Transverse colon (tissue), 3 donors: ENCODE data around the gene NUDCD2.

ENCODE experiments used
- CTCF ChIP-seq, 5 experiments: fragments of 200-600 bp in 3 of 5; fragments of 450-650 bp in 2 of 5; sonication (generic) in 3 of 5; IDR thresholded peaks; 1 replicate in 2 of 5; 2 replicates in 3 of 5; pipeline ENCODE4 v1.5.1; 2016 to 2017; ENCODE audit warnings: antibody characterized with exemption in 5 of 5, inconsistent platforms in 3 of 5, mild to moderate bottlenecking in 2 of 5, moderate library complexity in 1 of 5
- EP300 ChIP-seq: sonication (generic); formaldehyde crosslinking; IDR thresholded peaks from one replicate; pipeline ENCODE4 v1.6.1; 2017; ENCODE audit warnings: antibody characterized with exemption, low read depth
- POLR2A ChIP-seq: fragments of 450-650 bp; IDR thresholded peaks from one replicate; pipeline ENCODE4 v1.6.1; 2016; ENCODE audit warnings: antibody characterized with exemption, mild to moderate bottlenecking, moderate library complexity

DNA sequence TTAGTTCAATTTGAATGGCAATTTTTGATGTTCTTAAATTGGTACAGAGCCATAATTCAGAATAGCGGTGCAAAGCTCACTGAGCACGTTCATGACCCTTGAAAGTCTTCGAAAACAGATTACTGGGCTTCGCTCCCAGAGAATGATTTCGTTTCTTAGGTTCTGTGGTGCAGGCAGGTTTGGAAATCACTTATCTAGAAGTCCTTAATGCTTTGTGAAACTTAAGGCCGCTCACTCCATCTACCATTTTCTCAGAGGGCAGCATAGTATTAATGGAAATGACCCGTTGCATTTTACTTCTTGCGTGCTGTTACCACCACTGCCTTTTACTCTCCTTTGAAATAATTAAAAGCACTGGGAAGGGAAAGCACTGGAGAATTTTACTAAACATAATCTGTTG is 42.6 kb upstream of the NUDCD2 start:
- TF ChIP-seq CTCF (IDR thresholded peaks at IDR 0.05) (no peak), POLR2A (no peak), EP300 (no peak)
